HT-29 (cell line): ENCODE data around the gene SGCD. TPM values are rescaled to one million over a fixed set of nuclear protein-coding genes. Genes with fewer than 3 reads are reported as not detected.
"Not testable (repeated sequence)": the region's sequence is repeated elsewhere in the genome, so short reads cannot be mapped to it uniquely, and the experiment has no call there.

ENCODE experiments used
- DNase-seq: peaks from one replicate; pipeline ENCODE4 v3.0.0-alpha.2; 2015; ENCODE audit warnings: low spot score
- total RNA-seq: library from RNA; depleted of rRNA; stranded (reverse); fragments of >200 nt; shearing (Covaris generic); gene quantifications from 2 replicates; pipeline ENCODE4 v1.2.3, GENCODE V29; 2014

Gene SGCD
- total RNA-seq, 1 experiment from 2014 or later: not detected

DNA sequence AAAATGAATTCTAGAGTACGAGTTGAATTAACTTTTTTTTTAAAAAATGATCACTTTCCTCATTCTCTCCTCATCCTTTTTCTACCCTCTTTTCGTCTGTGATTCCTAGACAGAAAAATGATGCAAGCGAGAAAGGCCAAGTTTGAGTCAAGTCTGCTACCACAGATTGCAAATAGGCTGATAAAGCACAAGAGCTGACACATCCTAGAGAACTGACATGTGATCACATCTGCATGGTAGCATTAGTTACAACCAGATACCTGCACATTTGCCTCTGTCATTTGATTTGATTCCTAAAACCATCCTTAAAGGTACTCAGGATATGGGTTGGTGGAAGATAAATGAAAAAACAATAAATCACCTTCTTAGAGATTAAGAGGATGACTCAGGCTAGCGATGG lies 297.7 kb downstream of the SGCD start:
- DNase-seq: no peak

DNA sequence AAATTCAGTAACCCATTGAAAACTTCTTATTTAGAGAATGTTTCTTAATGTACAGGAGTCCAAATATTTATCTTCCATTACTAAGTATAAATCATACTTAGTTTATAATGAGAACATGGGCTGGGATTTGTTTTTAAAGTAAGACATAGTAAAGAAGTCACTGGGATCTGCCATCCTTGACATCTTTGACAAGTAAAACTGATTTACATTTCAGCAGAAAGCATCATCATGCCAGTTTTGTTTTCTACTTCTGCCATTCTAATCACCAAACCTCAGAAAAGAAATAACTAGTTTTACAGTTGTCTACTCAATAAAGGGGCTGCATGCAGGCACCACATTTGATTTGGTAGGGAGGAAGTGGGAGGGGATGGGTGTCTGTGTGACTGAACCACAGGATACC lies 301.5 kb downstream of the SGCD start:
- no peak for DNase-seq

DNA sequence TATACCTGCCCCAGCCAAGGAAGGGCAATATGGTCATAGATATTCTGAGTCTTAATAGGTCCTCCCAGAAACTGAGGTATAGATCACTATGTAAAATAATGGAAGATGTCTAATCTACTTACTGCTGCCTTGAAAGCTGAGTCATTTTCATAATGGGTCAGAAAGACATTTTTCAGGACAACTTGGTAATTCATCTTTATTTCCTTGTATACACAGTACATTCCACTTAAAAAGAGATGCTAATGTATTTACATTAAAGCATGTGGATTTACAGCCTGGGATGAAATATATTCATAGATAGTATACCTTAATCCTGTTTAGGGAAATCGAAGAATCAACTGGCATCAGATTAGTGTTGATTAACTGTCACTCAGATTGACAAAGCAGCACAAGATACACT lies 304.0 kb downstream of the SGCD start:
- DNase-seq: no peak

DNA sequence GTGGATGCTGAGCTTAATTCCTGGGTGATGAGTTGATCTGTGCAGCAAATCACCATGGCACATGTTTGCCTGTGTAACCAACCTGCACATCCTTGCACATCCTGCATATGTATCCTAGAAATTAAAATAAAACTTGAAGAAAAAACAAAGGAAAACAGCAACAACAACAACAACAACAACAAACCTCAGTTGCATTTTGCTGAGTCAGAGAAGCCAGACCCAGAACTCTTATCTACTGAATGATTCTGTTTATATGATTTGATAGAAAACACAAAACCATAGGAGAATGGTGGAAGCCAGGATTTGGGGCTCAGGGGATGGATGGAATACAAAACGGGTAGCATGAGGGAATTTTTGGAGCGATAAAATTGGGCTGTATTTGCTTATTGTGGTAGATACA lies 307.3 kb downstream of the SGCD start:
- no peak for DNase-seq

DNA sequence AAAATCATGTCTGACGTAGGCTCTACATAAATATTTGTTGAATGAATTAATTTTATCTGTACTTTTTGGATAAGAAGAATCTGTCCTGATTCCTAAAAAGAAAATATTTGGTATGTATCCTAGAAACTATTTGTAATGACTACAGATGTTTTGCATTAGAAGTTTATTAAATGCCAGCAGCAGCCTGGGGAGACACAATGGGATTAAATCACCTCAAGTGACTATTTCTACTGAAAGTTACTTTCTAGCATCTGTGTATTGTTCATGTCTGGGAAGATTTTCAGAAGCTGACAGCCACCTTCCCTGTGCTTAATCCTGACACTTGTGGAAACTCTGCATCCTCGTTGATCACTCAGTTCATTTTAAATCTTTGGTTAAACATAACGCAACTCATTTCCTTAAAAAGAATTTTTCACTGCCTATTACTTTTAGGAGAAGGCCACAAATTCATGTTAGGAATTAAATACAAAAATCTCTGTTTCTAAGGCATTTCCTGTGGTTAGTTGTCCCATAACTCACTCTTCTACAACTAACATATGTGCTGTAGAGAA lies 313.8 kb downstream of the SGCD start:
- no peak for DNase-seq

DNA sequence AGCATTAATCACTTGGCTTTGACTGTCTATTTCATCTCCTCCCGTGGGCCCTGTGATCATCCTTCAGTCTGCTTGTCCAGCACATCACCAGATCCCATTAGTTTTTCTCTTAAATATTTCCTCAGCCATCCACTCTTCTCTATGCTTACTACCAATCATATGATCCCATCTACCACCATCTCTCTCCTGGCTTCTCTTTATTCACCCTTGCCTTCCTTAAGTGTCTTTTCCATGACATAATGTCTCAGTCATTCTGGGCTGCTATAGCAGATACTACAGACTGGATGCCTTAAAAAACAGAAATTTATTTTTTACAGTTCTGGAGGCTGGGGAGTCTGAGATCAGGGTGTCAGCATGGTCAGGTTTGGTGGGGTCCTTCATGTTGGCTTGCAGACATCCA lies 314.7 kb downstream of the SGCD start:
- DNase-seq: no peak

DNA sequence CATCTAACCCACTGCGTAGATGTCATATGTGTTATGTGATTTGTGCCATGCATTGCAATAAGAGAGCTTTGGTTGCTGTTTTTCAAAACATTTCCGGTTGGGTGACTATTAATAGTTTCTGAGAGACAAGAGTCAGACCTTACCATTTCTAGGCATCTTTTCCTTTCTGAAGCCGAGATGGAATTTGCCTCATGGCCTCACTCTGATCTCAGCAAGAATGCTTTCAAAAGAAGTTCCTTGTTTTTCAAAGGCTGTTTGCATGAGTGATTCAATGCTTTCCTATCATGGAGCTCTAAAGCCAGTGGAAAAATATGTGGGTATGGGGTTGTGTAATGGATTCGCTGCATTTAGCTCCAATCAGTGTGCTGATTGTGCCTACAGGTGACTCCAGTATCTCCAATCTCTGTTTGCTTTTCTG lies 320.1 kb downstream of the SGCD start:
- no peak for DNase-seq

DNA sequence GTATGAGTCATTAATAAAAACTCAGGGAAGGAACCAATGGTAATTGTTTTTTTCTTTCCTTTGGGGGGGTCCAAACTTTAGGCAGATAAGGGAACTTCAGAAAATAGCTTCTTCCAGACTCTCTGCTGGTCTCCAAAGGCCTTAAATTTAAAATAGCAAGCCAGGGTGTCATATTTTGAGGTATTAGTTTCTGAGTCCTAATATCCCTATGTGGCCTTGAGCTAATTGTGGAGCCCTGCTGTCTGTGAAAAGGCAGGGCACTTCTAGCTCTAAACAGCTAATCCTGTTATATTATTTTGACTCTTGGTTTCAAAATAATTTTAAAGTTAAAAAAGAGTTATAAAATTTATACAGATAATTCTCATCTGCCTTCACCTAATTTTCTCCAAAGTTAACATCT lies 327.5 kb downstream of the SGCD start:
- DNase-seq: no peak

DNA sequence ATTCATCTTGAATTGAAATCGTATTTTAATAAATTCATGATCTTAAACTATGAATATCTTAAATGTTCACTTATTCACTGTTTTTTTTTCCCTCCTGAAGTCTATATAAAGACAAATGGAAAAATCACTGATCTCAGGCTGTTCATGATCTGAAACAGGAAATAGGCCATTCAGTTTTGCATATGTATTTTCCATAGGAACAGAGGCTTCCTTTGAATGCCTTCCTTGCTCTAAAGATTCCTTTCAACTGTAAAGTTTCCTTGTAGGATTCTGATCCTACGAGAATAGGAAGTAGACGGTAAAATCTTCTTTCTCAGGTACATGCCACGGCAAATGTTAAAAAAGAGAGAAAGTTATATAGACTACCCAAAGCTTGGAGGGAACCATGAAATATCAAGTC lies 328.8 kb downstream of the SGCD start:
- no peak for DNase-seq

DNA sequence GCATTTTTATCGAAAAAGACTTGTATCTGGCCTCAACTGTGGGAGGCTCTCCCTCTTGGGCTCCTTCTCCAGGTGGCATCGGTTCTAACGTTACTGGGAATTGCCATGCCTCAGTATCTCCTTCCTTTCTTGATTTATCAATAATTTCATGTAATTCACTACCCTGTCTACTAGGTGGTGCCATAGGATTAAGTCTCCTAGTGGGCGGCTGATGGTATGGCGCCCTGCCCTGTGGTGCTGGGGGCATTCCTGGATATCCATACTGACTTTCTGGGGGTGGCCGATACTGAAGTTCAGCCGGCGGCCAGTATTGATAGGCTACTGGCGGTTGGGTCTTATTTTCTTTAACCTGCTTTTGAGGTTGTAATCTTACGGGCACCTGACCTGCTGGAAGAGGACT lies 337.9 kb downstream of the SGCD start:
- not testable (repeated sequence) for DNase-seq

DNA sequence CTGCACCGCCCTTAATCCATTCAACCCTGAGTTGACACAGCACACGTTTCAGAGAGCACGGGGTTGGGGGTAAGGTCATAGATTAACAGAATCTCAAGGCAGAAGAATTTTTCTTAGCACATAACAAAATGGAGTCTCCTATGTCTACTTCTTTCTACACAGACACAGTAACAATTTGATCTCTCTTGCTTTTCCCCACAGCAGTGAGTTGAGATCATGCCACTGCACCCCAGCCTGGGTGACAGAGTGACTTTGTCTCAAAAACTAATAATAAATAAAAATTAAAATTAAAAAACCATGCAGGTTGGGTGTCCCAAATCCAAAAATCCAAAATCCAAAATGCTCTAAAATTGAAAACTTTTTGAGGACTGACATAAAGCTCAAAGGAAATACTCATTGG lies 339.7 kb downstream of the SGCD start:
- DNase-seq: not testable (repeated sequence)

DNA sequence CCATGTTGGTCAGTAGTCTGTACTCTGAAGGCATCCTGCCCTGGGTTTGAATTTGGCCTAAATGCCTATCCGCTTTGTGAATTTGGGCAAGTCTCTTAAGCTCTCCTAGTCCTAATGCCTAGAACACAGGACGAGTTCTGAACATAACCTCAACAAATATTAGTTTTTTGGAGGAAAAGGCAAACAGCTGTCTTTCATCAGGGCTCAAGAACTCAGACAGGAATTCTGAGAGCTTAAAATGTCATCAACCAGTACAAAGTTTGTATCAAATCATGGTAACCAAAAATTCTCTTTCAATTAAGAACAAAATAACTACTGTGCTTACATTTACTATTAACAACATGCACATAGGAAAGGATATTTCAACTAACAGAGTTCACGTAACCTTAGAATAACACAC lies 340.7 kb downstream of the SGCD start:
- no peak for DNase-seq

DNA sequence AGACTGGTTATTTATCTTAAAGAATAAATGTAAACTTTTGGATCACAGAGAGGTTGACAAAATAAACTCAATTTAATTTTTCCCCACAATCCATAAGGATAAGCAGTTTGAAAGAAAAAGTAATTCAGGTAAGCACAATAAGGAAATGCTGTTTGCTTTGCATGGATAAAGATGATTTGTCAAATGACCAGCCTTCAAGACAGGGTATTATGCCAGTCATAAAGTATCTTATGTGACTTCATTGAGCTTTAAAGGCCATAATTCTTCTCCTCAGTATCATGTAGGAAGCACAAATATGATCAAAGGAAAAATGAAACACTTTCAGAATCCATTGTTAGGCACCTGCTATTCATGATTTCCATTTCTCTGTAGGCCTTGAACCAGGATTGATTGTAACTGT lies 342.5 kb downstream of the SGCD start:
- no peak for DNase-seq

DNA sequence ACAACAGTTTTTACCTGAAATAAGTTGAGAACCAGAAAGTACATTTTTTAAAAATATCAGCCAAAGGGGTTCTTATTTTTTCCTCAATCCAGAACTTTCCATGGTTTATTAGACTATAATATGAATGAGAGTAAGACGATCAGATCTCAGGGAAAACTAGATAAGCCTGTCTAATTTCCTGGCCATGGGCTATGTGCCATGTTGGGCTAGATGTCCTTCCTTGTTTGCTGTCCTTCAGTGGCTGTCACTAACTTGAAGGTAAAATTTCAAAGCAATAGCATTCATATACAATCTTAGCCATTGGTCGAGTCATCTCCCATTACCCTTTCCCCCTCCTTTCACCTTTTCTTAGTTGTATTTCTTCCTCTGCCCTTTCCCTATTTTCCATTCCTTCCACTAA lies 343.7 kb downstream of the SGCD start:
- no peak for DNase-seq

DNA sequence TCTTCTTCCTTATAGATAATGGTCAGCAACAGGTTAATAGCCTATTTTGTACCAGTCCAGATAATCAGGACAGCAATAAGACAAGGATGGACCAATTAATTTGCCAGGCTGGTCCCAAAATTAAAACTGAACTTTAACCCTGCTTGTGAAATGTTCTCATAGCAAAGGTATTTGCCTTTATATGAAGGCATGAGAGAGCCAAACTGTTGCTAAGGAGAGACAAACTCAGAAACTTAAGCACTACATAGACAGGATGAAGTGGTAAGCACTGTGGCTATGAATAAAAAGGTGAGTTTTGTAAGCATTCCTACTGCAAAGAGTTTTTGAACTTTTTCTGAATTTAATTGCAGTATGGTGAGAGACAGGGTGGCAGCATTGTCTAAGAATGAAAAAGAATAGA lies 348.4 kb downstream of the SGCD start:
- no peak for DNase-seq

DNA sequence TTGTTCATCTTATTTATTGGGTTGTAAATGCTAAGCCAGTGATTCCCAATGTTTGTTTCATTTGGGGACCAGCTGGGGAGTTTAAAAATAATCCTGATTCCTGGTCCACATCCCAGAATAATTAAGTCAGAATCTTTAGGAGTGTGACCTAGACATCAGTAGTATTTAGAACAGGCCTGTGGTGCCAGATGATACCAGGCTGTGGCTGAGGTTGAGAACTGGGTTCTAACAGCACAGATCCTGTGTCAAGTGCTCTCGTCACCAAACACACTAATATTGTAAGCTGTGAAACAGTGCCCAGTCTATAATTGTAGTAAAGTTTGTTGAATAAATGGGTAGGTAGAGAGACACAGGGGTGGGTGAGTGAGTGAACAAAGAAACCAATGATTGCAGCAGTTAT lies 351.0 kb downstream of the SGCD start:
- no peak for DNase-seq

DNA sequence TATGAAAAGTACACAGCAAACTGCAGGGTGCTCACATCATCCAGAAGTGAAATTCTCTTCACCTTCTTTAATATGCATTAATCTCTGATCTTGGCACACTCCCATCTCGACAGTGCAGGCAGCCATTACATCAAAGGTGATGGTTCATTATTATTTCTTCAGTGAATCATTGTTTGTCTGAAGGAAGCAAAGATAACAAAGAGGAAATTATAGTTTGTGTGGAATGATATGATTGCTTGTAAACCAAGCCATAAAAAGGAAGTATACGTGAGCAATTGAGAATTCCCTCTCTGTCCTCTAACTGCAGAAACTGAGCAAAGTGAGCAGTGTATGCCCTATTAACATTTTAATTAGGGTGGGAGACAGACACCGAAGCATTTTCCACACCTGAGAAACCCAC lies 351.5 kb downstream of the SGCD start:
- DNase-seq: peak; percentile 52

DNA sequence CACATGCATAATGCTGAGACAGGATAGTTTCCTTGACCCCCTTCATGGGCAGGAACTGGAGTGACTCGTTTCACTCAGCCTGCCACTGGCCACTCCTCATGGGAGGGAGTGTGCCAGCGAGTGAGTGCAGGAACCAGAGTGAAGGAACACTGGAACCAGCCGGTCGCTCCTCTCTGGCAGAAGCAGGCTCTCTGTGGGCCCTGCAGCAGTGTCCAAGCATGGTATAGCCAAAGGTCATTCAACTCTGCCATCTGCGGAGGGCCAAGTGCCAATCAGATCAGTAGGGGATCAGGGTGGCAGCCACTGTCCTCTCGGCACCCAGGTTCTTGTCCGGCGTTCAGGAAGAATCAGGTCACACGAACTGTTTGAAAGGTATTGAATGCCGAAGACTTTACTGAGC lies 353.9 kb downstream of the SGCD start:
- no peak for DNase-seq

DNA sequence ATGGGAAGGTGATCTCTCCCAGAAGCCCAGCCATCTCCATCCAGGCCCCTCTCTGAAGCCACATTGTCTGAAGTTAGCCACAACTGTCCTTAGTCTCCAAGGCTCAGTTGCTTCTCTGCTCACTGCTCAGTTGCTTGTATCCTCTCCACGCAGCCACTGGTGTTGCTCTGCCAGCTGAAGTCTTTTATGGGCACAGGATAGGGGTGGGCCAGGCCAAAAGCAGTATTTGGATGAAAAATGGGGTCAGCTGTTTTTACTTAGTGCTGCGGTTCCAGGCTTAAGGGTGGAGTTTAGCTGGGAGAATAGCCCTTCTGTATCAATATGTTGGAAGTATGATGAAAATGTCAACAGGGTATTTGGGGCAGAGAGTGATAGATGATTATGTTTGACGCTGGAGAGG lies 354.3 kb downstream of the SGCD start:
- DNase-seq: no peak

DNA sequence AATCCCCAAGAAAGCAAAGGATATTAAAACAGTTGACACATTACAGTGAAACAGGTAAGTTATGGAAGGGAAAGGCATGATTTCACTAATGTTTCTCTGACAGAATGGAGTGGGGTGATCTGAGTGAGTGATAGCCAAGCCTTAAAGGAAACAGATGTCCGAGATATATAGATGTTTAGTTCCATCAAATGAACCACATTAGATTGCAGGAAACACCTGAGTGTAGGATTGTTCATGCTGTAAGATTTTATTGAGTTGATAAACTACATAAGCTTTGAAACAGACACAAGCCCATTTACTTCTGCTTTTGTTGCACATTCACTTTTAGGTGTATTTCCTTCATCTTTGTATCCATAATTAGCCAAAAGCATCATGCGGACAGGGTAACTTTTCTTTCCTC lies 356.0 kb downstream of the SGCD start:
- no peak for DNase-seq

DNA sequence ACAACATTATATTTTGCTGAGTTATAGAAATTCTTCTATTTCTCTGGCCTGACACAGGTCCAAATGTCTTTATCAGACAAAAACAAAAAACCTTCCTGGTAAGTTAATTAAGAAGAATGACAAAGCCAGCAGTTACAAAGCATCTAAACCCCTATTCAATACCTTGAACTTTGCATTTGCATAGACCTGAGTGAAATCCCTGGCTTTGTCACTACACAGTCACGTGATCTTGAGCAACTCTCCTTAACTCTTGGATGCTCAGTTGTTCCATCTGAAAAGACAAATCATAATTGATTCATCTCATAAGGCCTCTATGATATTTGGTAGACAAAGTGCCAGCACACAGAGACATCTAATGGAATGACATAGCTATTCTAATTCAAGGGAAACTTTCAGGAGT lies 356.5 kb downstream of the SGCD start:
- DNase-seq: no peak

DNA sequence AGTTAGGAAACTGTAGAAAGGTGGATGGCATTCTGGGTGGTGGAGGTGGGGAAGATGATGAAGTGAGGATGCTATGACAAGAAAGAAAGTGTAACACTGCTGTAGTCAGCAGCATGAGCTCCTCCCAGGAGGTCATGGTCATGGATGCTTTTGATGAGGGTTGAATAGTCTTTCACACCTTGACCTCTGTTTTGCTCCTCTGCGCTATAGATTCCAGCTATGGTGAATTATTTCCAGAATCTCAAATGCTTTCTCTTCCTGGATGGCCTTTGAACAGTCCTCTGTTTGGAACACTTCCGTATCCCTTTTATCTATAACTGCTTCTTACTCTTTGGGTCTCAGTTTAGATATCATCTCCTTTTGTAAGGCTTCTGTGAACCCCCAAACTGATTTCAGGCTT lies 357.3 kb downstream of the SGCD start:
- DNase-seq: no peak

DNA sequence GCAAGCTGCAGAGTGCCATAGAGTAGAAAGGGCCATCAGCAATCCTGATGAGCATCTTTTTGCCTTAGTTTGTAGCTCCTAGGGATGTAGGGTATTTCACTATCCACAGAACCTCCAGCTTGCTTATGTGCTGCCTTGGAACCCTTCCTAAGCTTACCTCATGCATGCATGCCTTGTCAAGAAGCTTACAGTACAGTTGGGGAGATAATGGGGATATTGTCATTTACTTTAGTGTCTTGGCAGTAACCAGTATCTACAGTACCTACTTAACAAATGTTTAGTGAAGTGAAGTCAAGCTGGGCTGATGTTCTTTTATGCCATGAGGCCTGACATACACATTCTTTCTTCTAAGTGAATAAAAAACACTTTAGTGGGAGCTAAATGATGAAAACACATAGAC lies 358.5 kb downstream of the SGCD start:
- no peak for DNase-seq

DNA sequence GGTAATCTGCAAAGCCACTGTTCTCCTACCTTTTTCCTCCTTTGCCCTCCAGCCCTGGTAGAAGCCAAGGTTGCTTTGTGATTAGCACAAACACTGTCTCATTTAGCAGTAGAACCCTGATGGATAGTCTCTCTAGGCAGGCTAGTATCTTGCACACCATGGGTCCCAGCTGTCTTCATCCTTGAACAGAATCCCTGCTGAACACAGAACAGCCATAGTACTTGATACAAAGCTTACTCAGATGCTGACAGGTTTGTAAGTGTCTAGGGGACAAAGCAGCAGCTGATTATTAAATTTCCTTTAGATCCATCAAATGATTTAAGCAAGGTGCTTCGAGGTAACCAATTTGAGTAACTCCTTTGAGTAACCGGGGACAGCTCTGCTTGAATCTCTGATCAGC lies 359.4 kb downstream of the SGCD start:
- DNase-seq: no peak

DNA sequence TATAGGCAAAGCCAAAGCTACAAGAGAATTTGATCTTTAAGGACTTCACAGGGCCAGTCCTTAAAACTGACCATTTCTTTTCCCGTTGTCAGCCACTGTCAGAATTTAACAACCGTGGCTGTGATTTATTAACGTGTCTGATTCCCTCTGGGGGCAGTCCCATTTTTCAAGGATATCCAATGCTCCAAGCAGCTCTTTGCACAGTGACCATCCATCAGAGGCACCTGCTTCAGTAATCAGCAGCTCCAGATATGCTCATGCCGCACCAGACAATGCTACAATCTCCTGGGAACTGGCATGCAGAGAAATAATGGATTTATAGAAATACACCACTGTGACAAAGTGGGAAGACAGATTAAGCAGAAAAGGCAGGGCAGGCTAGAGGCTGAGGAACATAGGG lies 359.8 kb downstream of the SGCD start:
- no peak for DNase-seq
